Astrocyte (in vitro differentiated cells and primary cell): ENCODE measurements around the gene ZBTB7C.

Source experiments
- CTCF ChIP-seq: IDR thresholded peaks from 2 replicates; pipeline ENCODE4 v1.5.1; 2011; ENCODE audit warnings: low read depth, mild to moderate bottlenecking, inconsistent platforms, low read length, moderate library complexity; ENCODE audit not compliant: insufficient read depth
- EZH2 ChIP-seq: IDR thresholded peaks from 2 replicates; pipeline ENCODE4 v1.6.1; 2012; ENCODE audit warnings: mild to moderate bottlenecking, low read length, inconsistent platforms; ENCODE audit not compliant: insufficient read depth

- TF ChIP-seq CTCF = no peak
- no peak for TF ChIP-seq EZH2
Observed at GRCh38 chr18:48336332-48336731, 72.9 kb downstream of the ZBTB7C start.
